CD4-positive, alpha-beta T cell (primary cell): ENCODE results near the gene THBD. TPM values are rescaled to one million over a fixed set of nuclear protein-coding genes. Genes with fewer than 3 reads are reported as not detected.

Experiments used
- ATAC-seq: fragments of 200-7000 bp; cut with Tn5 transposase; one replicate; pipeline ENCODE4 v1.10.0; 2022; ENCODE audit warnings: mild to moderate bottlenecking; ENCODE audit not compliant: poor library complexity
- CTCF ChIA-PET: fragments of 350-600 bp; sonication (Branson Sonifier 250); formaldehyde crosslinking; loops from one replicate; lab custom pipeline; 2021; ENCODE audit warnings: antibody characterized with exemption, inconsistent platforms; lab: Charles Lee
- POLR2A ChIA-PET: fragments of 350-600 bp; sonication (Branson Sonifier 250); formaldehyde crosslinking; loops from one replicate; lab custom pipeline; 2021; ENCODE audit warnings: antibody characterized with exemption, inconsistent platforms; lab: Charles Lee
- DNase-seq, 14 experiments: peaks; one replicate each; pipeline ENCODE4 v3.0.0-alpha.2; 2013 to 2020; ENCODE audit warnings: mixed read lengths in 2 of 14
- H3K27ac ChIP-seq, 2 donors: one replicate each; pipeline versions ENCODE4 v1.5.1 to v1.7.0; 2013; ENCODE audit warnings: low read length in 2 of 2, low read depth in 1 of 2, mild to moderate bottlenecking in 1 of 2
- H3K27me3 ChIP-seq, 2 experiments: 1 replicate in 1 of 2; 2 replicates in 1 of 2; pipeline versions ENCODE4 v1.6.1 to v1.7.0; 2013; ENCODE audit warnings: low read length in 2 of 2, control low read depth in 1 of 2, mild to moderate bottlenecking in 1 of 2, moderate library complexity in 1 of 2; ENCODE audit not compliant: insufficient read depth in 2 of 2, control insufficient read depth in 1 of 2
- H3K36me3 ChIP-seq: one replicate; pipeline ENCODE4 v1.6.1; 2013; ENCODE audit warnings: low read length, control low read depth; ENCODE audit not compliant: insufficient read depth
- H3K4me1 ChIP-seq: one replicate; pipeline ENCODE4 v1.6.1; 2013; ENCODE audit warnings: low read length, control low read depth; ENCODE audit not compliant: insufficient read depth
- H3K4me3 ChIP-seq: one replicate; pipeline ENCODE4 v1.5.1; 2013; ENCODE audit warnings: mild to moderate bottlenecking, low read length, moderate library complexity
- H3K9me3 ChIP-seq, 2 experiments: 1 replicate in 1 of 2; 2 replicates in 1 of 2; pipeline versions ENCODE4 v1.6.1 to v1.7.0; 2013; ENCODE audit warnings: low read length in 2 of 2, mild to moderate bottlenecking in 2 of 2, control low read depth in 1 of 2, moderate library complexity in 1 of 2; ENCODE audit not compliant: control insufficient read depth in 1 of 2, insufficient read depth in 1 of 2
- H3K27ac Mint-ChIP-seq: one replicate; pipeline ENCODE4 v1.8.0; 2020; ENCODE audit warnings: mixed read lengths
- H3K27me3 Mint-ChIP-seq: one replicate; pipeline ENCODE4 v1.8.0; 2021; ENCODE audit warnings: mixed read lengths
- H3K36me3 Mint-ChIP-seq: one replicate; pipeline ENCODE4 v1.8.0; 2021; ENCODE audit warnings: low read depth, mixed read lengths
- H3K4me1 Mint-ChIP-seq: one replicate; pipeline ENCODE4 v1.8.0; 2021; ENCODE audit warnings: low read depth, mixed read lengths
- H3K4me3 Mint-ChIP-seq: one replicate; pipeline ENCODE4 v1.8.0; 2020; ENCODE audit warnings: mild to moderate bottlenecking, mixed read lengths
- H3K9me3 Mint-ChIP-seq: one replicate; pipeline ENCODE4 v1.8.0; 2020; ENCODE audit warnings: mixed read lengths
- CTCF ChIP-seq: fragments of 200-600 bp; IDR thresholded peaks from one replicate; pipeline ENCODE4 v1.8.0; 2022; ENCODE audit warnings: antibody characterized with exemption, mild to moderate bottlenecking
- intact Hi-C, 2 experiments: fragments of 100-400 bp; cut with DNase I in 1 of 2; cut with micrococcal nuclease in 1 of 2; formaldehyde crosslinking; loops; one replicate each; pipeline versions ENCODE4 v1.15.1 to v1.9.0; 2023 to 2025; cut with DNase I, micrococcal nuclease
- total RNA-seq, 174 experiments: library from RNA in 2 of 174; stranded (reverse) in 2 of 174; gene quantifications; one replicate each; pipeline ENCODE4 v1.2.3 and lab custom pipeline; 2021 to 2026

The THBD gene
- total RNA-seq, 2 experiments from 2014 or later = 2.2 to 2.4 TPM

- no peaks in the 10 kb centered on the region for H3K9me3 ChIP-seq
- H3K36me3 Mint-ChIP-seq = no peaks in the 10 kb centered on the region
- DNase-seq = no peak
- H3K27me3 Mint-ChIP-seq = no peaks in the 10 kb centered on the region
- H3K4me3 ChIP-seq = no peak overlapping the region
- POLR2A ChIA-PET = no interaction called here
- no peak overlapping the region for H3K27ac ChIP-seq
- no peak overlapping the region for H3K4me3 Mint-ChIP-seq
- H3K4me1 Mint-ChIP-seq = no peaks in the 10 kb centered on the region
- H3K36me3 ChIP-seq = no peaks in the 10 kb centered on the region
- H3K9me3 Mint-ChIP-seq = no peaks in the 10 kb centered on the region
- no peaks in the 10 kb centered on the region for H3K27me3 ChIP-seq
- no peak for TF ChIP-seq CTCF
- H3K27ac Mint-ChIP-seq = no peak overlapping the region
- H3K4me1 ChIP-seq = no peaks in the 10 kb centered on the region
- CTCF ChIA-PET = no interaction called here
- intact Hi-C loops = no loop called here
- ATAC-seq = no peak
These were observed 23.6 kb upstream of the THBD start for GRCh38 chr20:23072892-23073586.

- H3K36me3 Mint-ChIP-seq = no peaks in the 10 kb centered on the region
- H3K9me3 Mint-ChIP-seq = no peaks in the 10 kb centered on the region
- no peak overlapping the region for H3K27ac ChIP-seq
- H3K27me3 Mint-ChIP-seq = no peaks in the 10 kb centered on the region
- no peak overlapping the region for H3K27ac Mint-ChIP-seq
- no peak for TF ChIP-seq CTCF
- ATAC-seq (no peak), DNase-seq (no peak)
- no peaks in the 10 kb centered on the region for H3K27me3 ChIP-seq
- no peaks in the 10 kb centered on the region for H3K4me1 Mint-ChIP-seq
- POLR2A ChIA-PET = no interaction called here
- CTCF ChIA-PET = no interaction called here
- no peaks in the 10 kb centered on the region for H3K9me3 ChIP-seq
- intact Hi-C loops = no loop called here
- no peak overlapping the region for H3K4me3 Mint-ChIP-seq
- H3K36me3 ChIP-seq = no peaks in the 10 kb centered on the region
- H3K4me1 ChIP-seq = no peaks in the 10 kb centered on the region
- no peak overlapping the region for H3K4me3 ChIP-seq
These were observed 22.5 kb upstream of the THBD start for GRCh38 chr20:23071996-23072395.

GRCh38 chr20:23071398-23071797 lies 21.9 kb upstream of the THBD start:
- POLR2A ChIA-PET = no interaction called here
- intact Hi-C loops = no loop called here
- DNase-seq (no peak), ATAC-seq (no peak)
- H3K27ac ChIP-seq = no peak overlapping the region
- Mint-ChIP-seq H3K27ac (no peak overlapping the region), H3K36me3 (no peaks in the 10 kb centered on the region), H3K27me3 (no peaks in the 10 kb centered on the region), H3K4me1 (no peaks in the 10 kb centered on the region), H3K4me3 (no peak overlapping the region), H3K9me3 (no peaks in the 10 kb centered on the region)
- CTCF ChIA-PET = no interaction called here
- H3K4me3 ChIP-seq = no peak overlapping the region
- H3K9me3 ChIP-seq = no peaks in the 10 kb centered on the region
- no peaks in the 10 kb centered on the region for H3K27me3 ChIP-seq
- no peaks in the 10 kb centered on the region for H3K36me3 ChIP-seq
- no peaks in the 10 kb centered on the region for H3K4me1 ChIP-seq
- TF ChIP-seq CTCF = no peak
